GM18507 (cell line): ENCODE measurements around the gene GABBR2.
"Not testable (repeated sequence)": the region's sequence is repeated elsewhere in the genome, so short reads cannot be mapped to it uniquely, and the experiment has no call there.

ENCODE experiments used
- DNase-seq: peaks from one replicate; pipeline ENCODE4 v3.0.0; 2011; ENCODE audit warnings: low read depth; ENCODE audit not compliant: insufficient read length; ENCODE audit errors: extremely low spot score
- FAIRE-seq: peaks from 2 replicates; lab custom pipeline; 2011; peaks lifted over from hg19 to GRCh38; lab: Jason Lieb, UNC

The GABBR2 gene

GRCh38 chr9:98306384-98307145, 402.2 kb downstream of the GABBR2 start:
- FAIRE-seq (no peak), DNase-seq (no peak)

GRCh38 chr9:98304381-98304780, 404.4 kb downstream of the GABBR2 start:
- DNase-seq, result no peak
- no peak for FAIRE-seq

DNA sequence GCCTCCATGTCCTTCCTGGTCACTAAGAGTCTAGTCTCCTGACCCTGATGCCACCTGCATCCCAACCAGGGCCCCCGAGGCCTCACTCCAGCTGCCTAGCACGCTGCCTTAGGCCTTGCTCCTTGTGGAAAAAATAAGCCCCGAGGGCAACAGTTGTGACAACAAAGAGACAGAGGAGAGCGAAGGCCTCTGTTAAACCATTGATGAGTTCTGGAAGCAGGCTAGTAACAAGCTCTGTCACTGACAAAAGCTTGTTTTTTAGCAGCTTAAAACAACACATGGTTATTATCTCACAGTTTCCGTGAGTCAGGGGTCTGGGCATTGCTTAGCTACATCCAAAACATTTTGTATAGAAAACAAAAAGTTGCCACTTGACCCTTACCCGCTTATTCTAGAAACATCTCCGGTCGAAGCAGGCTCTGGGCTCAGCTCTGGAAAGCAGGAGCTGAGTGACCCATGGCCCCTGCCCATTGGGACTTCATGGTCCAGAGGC, 405.1 kb downstream of the GABBR2 start:
- no peak for DNase-seq
- no peak for FAIRE-seq

- DNase-seq (no peak), FAIRE-seq (no peak)
Observed at GRCh38 chr9:98302938-98303632, 405.6 kb downstream of the GABBR2 start.

DNA sequence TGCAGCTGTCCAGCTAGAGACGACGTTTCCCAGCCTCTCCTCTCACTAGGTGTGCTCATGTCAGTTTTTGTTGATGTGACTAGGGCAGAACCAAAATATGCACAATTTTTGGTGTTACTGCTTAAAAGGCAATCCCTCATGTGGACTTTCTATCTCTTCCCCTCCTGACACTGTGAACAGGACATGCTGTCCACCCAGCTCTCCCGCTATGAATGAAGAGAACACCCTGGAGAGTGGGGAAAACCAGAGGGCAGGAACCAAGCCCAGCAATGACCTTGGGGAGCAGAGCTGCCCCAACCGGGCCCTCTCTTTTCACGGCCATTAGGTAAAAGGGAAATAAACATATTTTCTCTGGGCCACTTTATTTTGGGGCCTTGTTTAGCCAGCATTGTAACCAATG, 406.6 kb downstream of the GABBR2 start:
- DNase-seq (no peak), FAIRE-seq (no peak)

DNA sequence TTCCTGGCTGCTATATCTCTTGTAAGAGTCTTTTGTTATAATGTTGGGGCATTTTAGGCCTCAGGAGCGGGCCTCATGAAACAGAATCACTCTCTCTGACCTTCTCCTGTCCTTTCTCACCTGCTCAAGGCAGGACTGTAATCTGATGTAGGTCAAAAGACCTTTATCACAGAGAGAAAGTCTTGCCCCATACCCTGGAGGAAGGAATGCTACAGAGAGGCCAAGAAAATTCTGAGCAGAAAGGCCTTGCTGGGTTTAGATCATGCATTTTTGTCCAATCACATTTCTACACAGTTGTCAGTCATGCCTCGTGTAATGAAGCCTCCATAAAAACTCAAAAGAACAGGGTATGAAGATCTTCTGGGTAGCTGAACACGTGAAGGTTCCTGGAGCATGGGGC, 408.1 kb downstream of the GABBR2 start:
- FAIRE-seq (no peak), DNase-seq (no peak)

DNA sequence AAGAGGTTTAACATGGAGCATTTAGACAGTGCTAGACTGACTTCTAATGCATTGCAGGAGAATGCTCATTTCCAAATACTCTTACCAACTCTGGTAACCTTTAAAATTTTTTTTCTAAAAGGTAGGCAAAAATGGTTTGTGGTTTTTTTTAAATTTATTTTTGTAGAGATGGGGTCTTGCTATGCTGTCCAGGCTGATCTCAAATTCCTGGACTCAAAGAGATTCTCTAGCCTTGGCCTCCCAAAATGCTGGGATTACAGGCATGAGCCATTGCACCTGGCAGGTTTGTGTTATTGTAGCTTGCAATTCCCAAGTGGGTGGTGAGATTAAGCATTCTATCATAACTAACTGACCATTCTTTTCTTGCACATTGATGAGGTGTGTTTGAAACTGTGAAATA, 410.3 kb downstream of the GABBR2 start:
- FAIRE-seq (no peak), DNase-seq (no peak)

GRCh38 chr9:98295824-98296223, 412.9 kb downstream of the GABBR2 start:
- FAIRE-seq (no peak), DNase-seq (no peak)

GRCh38 chr9:98291820-98292219, 416.9 kb downstream of the GABBR2 start:
- FAIRE-seq (no peak), DNase-seq (no peak)

DNA sequence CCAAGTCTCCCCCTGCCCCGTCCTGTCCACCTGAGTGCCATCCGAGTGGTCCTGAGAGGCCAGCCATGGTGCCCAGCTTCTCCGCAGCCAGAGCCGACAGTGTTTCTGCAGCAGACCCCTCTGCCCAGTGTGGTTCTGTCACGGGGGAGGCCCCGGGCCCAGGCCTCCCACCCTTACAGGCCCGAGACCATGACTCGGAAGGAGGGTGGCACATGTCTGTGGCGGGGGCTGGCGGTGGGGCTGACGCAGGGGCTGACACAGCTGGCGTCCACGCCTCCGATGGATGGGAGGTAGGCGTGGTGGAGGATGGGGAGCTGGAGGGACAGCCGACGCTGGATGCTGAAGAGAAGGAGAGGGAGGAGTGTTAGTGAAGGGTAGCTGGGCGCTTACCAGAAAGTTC, 418.3 kb downstream of the GABBR2 start:
- DNase-seq, result no peak
- no peak for FAIRE-seq

DNA sequence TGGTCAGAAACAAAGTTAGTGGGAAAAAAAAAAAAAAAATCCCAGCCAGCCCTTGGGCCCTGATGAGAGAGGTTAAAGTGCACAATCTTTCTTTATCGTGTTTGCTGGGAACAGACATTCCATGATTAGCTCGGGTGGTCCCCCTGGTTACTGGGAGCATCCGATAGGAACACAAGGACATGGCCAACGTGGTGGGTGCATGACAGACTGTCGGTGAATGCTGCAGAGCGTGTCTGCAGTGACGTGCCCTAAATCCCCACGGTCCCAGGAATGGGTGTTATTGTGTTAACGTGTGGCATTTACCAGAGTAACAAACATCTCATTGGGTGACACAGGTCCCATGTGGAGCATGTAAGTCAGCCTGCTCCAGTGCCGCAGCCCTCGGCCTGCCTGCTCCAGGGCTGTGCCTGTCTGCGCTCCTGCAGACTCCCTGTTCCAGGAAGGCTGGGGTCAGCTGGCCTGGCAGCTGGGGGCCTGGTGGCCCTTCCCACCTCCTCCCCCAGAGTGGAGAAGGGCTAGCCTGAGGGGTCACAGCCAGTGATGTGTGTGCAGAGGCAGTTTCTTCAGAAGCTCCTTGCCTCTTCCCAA, 419.0 kb downstream of the GABBR2 start:
- FAIRE-seq (no peak), DNase-seq (no peak)

GRCh38 chr9:98288881-98289280, 419.9 kb downstream of the GABBR2 start:
- no peak for DNase-seq
- FAIRE-seq, result no peak

- FAIRE-seq (no peak), DNase-seq (no peak)
Observed at GRCh38 chr9:98287384-98287783, 421.4 kb downstream of the GABBR2 start.

- FAIRE-seq (no peak), DNase-seq (no peak)
Observed at GRCh38 chr9:98285446-98285845, 423.3 kb downstream of the GABBR2 start.

DNA sequence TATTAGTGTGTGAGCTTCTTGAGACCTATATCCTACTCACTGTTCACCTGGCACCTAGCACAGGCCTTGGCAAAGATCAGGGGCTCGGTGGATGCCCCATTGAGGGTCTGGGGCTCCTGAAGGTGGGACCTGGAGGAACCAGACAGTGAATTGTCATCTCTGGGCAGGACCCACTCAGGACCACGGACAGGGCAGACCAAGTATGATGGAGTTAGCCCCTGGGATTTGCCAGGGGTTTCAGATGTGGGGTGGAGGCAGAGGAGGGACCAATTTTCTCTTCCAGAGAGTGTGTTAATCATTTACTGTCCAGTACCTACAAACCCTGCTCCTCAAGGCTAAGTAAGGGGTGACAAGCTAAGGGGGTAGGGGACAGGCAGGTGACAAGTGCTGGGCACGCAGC, 424.0 kb downstream of the GABBR2 start:
- FAIRE-seq (no peak), DNase-seq (no peak)

DNA sequence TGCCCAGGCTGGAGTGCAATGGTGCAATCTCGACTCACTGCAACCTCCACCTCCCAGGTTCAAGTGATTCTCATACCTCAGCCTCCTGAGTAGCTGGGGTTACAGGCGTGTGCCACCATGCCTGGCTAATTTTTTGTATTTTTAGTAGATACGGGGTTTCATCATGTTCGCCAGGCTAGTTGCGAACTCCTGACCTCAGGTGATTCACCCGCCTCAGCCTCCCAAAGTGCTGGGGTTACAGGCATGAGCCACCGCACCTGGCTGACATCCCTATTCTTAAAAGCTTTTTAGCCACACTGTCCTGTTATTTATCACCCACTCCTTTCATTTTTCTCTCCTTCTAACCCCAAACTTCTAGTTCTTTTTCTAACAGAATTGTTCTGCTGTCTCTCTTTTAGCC, 425.6 kb downstream of the GABBR2 start:
- FAIRE-seq, result not testable (repeated sequence)

GRCh38 chr9:98281281-98281680, 427.5 kb downstream of the GABBR2 start:
- no peak for DNase-seq
- no peak for FAIRE-seq

More for the DNA sequence above, 425.6 kb downstream of the GABBR2 start:
- not testable (repeated sequence) for DNase-seq

DNA sequence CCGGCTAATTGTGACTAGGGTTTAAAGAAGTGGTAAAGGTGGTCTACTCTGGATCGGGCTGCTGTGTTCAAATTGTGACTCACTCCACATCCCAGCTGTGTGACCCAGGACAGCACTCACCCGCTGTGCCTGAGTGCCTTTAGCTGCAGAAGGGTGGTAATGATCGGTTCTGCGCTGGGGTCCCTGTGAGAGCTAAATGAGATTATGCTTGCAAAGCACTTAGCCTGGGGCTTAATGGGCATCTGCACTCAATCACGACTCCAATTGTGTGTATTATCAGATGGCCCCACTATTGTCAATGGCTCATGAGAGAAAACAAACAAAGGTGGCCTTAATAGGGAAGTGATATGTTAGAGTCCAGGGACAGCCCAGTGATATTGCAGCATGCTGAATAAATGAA, 428.2 kb downstream of the GABBR2 start:
- DNase-seq, result no peak

DNA sequence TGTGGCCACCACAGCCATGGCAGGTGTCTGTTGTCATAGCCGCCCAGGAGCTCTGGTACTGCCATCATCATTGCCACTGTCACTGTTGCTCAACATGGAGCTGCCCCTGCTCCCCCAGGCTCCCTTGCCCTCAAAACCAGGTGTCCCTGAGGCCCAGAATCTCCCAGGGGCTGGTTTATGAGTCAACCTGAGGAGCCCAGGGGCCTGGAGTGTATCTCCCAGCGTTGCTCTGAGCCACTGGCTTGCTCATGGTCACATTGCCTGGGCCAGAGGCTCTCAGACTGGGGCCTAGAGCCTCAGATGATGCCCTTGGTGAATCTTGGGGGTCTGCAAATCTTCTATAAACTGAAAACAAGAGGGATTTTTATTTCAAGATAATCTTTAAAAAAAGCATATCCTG, 428.6 kb downstream of the GABBR2 start:
- DNase-seq (no peak), FAIRE-seq (no peak)

More for the DNA sequence above, 428.2 kb downstream of the GABBR2 start:
- no peak for FAIRE-seq

DNA sequence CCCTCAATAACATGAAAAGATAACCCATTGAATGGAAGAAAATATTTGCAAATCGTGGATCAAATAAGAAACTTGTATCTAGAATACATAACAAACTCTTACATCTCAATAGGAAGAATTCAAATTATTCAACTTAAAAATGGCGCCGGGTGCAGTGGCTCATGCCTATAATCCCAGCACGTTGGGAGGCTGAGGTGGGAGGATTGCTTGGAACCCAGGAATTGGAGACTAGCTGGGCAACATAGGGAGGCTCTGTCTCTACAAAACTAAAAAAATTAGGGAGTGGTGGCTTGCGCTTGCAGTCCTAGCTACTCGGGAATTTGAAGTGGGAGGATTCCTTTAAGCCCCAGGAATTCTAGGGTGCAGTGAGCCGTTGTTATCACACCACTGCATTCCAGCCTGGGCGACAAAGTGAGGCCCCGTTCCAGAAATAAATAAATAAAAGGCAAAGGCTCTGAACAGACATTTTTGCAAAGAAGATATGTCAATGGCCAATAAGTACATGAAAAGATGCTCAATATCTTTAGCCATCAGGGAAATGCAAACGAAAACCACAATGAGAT, 431.7 kb downstream of the GABBR2 start:
- FAIRE-seq, result no peak

More for the DNA sequence above, 431.7 kb downstream of the GABBR2 start:
- no peak for DNase-seq
